ENCODE data around the gene LCN9.
"Not testable (repeated sequence)": the region's sequence is repeated elsewhere in the genome, so short reads cannot be mapped to it uniquely, and the experiment has no call there.

The LCN9 gene

DNA sequence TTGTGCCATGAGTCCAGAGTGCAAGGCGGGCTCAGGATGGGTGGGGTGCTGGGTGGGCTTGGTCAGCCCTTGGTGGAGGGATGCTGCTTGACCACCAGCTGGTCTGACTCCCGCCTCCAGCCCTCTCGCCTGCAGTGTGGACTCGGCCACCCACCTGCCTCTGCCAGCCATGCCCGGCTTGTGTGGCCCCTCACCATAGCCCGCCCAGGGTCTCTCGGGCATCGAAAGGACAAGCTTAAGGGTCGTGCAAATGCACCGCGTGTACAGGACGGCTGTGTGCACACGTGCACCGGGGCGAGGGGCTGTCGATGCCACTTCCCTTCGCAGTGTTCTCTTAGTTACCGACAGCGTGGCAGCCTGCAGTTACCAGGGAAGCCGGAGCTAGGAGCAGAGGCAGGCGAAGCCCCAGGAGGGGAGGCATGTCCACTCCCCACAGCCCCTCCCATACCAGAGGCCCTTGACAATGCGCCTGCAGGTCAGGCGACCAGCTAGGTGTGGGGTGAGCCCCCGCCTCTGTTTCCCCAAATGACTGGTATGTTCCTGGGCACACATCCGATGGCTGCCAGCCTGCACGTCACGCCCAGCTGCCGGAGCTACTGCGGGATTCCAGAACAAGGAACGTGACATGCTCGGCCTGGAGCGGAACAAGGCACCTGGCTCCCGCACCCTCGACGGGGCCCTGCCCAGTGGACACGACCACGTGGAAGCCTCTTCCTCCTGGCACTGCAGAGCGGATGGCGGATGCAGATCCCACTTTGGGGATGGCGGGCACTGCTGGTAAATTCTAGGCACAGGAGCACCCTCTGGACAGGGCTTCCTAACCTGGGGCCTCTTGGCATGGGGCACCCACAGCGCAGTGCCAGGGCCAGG, 7.8 kb downstream of the LCN9 start:
- TF ChIP-seq, protein P1, sequence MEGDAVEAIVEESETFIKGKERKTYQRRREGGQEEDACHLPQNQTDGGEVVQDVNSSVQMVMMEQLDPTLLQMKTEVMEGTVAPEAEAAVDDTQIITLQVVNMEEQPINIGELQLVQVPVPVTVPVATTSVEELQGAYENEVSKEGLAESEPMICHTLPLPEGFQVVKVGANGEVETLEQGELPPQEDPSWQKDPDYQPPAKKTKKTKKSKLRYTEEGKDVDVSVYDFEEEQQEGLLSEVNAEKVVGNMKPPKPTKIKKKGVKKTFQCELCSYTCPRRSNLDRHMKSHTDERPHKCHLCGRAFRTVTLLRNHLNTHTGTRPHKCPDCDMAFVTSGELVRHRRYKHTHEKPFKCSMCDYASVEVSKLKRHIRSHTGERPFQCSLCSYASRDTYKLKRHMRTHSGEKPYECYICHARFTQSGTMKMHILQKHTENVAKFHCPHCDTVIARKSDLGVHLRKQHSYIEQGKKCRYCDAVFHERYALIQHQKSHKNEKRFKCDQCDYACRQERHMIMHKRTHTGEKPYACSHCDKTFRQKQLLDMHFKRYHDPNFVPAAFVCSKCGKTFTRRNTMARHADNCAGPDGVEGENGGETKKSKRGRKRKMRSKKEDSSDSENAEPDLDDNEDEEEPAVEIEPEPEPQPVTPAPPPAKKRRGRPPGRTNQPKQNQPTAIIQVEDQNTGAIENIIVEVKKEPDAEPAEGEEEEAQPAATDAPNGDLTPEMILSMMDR (conservative IDR thresholded peaks at IDR 0.05; ENCODE audit: control insufficient read depth, insufficient read depth, low read depth, low read length) = no peak
- H3K4me3 ChIP-seq (ENCODE audit: control insufficient read depth, low read depth, low read length) = no peak overlapping the region
- no peak for DNase-seq (ENCODE audit: low read depth)

DNA sequence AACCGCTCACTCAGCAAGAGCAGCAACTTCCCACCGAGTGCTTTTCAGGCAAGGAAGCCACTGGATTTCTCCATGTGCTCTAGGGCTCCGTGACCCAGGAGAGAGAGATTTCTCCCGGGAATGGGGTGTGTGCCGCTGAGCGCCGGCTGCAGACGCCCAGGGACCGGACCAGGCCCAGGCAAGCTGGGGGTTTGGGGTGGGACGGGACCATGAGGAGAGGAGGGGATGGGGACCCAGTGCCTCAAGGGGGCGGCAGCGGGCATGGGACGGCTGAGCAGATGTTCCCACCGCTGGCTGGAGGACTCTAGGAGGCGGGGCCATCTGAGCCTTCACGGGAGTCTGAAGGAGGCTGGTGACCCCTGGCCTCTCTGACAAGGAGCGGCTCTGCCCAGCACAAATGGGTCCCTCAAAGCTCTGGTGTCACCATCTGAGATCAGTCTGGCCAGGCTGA, 8.5 kb downstream of the LCN9 start:
- DNase-seq (ENCODE audit: low read depth) = no peak
- H3K4me3 ChIP-seq (ENCODE audit: control insufficient read depth, low read depth, low read length) = no peak overlapping the region
- TF ChIP-seq, protein P1 (conservative IDR thresholded peaks at IDR 0.05; ENCODE audit: control insufficient read depth, insufficient read depth, low read depth, low read length) = no peak

DNA sequence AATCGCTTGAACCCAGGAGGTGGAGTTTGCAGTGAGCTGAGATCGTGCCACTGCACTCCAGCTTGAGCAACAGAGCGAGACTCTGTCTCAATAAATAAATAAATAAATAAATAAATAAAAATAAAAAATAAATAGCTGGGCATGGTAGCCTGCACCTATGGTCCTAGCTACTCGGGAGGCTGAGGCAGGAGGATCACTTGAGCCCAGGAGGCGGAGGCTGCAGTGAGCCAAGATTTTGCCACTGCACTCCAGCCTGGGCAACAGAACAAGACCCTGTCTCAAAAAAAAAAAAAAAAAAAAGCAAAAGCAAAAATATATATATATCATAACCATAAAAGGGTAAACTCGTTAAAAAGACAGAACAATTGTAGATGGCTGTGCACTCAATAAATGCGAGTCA, 9.7 kb downstream of the LCN9 start:
- H3K4me3 ChIP-seq (ENCODE audit: control insufficient read depth, low read depth, low read length); DNase-seq (ENCODE audit: low read depth): not testable (repeated sequence)

DNA sequence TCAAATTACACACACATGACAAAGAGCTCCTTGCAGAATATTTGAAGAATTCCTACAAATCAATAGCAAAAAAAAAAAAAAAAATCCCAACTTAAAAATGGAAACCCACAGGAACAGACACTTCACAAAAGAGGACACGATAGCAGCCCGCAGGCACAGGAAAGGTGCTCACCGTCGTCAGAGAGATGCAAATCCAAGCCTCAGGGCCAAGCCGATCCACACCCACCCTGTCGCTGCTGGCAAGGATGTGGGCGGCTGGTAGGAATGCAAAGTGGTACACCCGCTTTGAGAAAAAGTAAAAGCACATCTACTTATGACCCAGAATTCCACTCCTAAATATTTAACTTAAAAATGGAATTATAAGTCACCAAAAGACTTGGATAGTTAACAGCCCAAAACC, 10.8 kb downstream of the LCN9 start:
- TF ChIP-seq, protein P1 (conservative IDR thresholded peaks at IDR 0.05; ENCODE audit: control insufficient read depth, insufficient read depth, low read depth, low read length) = no peak
- no peak for DNase-seq (ENCODE audit: low read depth)
- H3K4me3 ChIP-seq (ENCODE audit: control insufficient read depth, low read depth, low read length) = no peak overlapping the region

DNA sequence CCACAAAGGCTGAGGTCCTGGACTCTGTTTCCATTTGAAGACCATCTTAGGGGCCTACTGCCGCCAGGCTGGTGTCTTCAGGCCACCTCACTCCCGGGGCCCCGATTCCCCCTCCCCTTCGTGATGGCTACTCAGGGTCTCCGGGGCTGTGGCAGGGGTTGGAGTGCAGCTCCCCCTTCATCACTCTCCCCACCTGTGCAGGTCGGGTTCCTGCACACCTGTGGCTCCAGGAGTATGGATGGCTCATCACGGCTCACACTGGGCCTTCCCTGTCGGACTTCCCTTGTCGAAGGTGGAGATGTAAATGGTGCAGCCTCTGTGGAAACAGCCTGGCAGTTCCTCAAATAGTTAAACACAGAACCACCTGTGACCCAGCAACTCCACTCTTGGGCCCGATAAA, 11.9 kb downstream of the LCN9 start:
- no peak for DNase-seq (ENCODE audit: low read depth)
- H3K4me3 ChIP-seq (ENCODE audit: control insufficient read depth, low read depth, low read length) = no peak overlapping the region
- TF ChIP-seq, protein P1 (conservative IDR thresholded peaks at IDR 0.05; ENCODE audit: control insufficient read depth, insufficient read depth, low read depth, low read length) = no peak

DNA sequence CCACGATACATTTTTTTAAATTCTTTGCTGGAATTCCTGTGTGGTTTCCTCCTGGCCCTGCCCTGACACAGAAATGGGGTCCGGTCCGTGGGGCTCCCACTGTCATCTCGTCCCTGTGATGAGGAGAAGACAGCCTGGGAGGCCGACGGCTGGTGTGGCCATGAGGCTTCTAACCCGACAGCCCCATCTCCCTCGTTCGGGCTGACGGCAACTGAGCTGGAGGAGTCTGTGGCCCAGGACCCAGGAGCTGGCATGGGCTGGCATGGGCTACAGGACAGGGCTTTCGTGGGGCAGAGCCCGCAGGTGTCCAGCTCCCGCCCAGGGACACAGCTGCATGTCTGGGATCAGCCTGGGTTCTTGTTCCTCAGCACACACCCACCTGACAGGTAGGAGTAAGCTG, 13.8 kb downstream of the LCN9 start:
- no peak overlapping the region for H3K4me3 ChIP-seq (ENCODE audit: control insufficient read depth, low read depth, low read length)
- DNase-seq (ENCODE audit: low read depth) = no peak
- TF ChIP-seq, protein P1 (conservative IDR thresholded peaks at IDR 0.05; ENCODE audit: control insufficient read depth, insufficient read depth, low read depth, low read length) = no peak

DNA sequence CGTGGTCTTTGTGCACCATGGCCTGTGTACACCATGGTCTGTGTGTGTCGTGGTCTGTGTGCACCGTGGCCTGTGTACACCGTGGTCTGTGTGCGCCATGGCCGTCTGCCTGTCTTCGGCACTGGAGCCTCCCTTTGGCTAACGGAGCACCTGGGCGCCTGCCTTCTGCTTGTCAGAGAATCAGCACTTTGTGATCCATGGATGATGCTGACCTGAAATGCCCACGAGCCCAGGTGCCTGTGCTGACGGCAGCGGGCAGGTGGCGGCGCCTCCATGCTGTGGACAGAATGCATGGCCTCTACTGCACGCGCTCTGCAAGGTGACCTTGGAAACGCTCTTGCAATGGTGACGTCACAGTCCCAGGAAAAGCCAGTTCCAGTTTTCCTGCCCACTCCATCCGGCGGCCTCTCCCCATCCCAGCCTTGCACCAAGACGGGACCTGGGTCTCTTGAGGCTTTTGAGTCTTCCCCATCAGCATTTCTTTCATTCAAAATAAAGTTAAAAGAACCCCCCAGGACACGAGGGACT, 14.6 kb downstream of the LCN9 start:
- no peak for DNase-seq (ENCODE audit: low read depth)
- TF ChIP-seq, protein P1 (conservative IDR thresholded peaks at IDR 0.05; ENCODE audit: control insufficient read depth, insufficient read depth, low read depth, low read length) = no peak
- H3K4me3 ChIP-seq (ENCODE audit: control insufficient read depth, low read depth, low read length) = no peak overlapping the region

Measured in fibroblast of mammary gland (primary cell).